Stimulated activated naive CD8-positive, alpha-beta T cell treated with anti-CD3 and anti-CD28 coated beads, Interleukin-15, Interleukin-2, amounts not matched to agents 100 ng/mL and 50 ng/mL, for 24 hours (primary cell): Measurements from ENCODE around the gene BUB1.

ENCODE experiments used
- H3K27ac Mint-ChIP-seq: one replicate; pipeline ENCODE4 v1.8.0; 2021; ENCODE audit warnings: mild to moderate bottlenecking, mixed read lengths
- H3K27me3 Mint-ChIP-seq: one replicate; pipeline ENCODE4 v1.8.0; 2021; ENCODE audit warnings: mixed read lengths
- H3K36me3 Mint-ChIP-seq: one replicate; pipeline ENCODE4 v1.8.0; 2021; ENCODE audit warnings: low read depth, mixed read lengths
- H3K4me1 Mint-ChIP-seq: one replicate; pipeline ENCODE4 v1.8.0; 2021; ENCODE audit warnings: low read depth, mixed read lengths
- H3K4me3 Mint-ChIP-seq: one replicate; pipeline ENCODE4 v1.8.0; 2021; ENCODE audit warnings: mild to moderate bottlenecking, mixed read lengths
- H3K9me3 Mint-ChIP-seq: one replicate; pipeline ENCODE4 v1.8.0; 2021; ENCODE audit warnings: mixed read lengths

BUB1 gene

DNA sequence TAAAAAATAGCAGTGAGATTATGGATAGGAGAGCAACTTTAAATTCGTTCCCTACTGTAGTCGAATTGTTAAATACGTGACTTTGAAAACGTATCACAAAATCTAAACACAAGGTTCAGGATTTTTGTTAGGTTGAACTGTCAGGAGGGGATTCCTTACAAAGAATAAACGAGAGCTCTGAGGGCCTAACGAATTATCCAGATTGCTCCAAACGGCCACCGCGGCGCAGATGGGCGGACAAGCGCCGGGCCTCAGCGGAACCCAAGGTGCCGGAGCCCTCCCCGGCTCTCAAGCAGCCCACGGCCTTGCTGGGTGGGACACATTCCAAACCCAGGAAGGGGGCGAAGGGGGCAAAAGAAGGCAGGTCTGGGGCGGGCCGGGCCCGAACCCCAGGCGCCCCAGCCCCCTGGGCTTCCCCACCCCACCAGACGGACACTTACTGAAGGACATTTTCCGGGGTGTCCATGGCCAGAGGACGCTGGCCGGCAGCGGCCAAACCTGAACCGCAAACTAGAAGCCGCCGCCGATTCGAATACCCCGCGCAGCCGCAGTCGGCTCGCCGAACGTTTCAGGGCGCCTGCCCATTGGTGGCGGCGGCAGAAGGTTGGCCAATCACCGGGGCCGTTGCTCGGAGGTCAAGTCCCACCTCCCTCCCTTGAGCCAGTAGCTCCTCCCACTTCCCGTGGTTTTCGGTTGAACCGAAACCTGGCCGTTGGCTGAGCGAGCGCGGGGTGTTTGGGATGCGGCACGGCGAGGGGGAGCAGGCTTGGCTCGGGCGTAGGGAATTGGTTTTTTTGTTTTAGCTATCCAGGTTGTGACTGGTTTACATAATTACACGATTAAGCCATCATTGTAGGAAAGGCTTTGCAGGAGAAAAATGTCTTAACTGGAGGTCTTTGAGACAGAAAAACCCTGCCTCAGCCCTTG lies at the start of gene BUB1:
TSS of gene BUB1 (minus strand) at position 534 of the 927 bp plus-strand sequence. CDS start at position 466, 68 bp downstream.
- Mint-ChIP-seq H3K27me3 (peaks cover 8% of the 10 kb centered on the region), H3K9me3 (no peaks in the 10 kb centered on the region), H3K27ac (peak within 1 kb of the TSS; percentile 97), H3K4me1 (peaks cover 39% of the 10 kb centered on the region), H3K4me3 (peak within 1 kb of the TSS; percentile 97), H3K36me3 (peaks cover 24% of the 10 kb centered on the region)

DNA sequence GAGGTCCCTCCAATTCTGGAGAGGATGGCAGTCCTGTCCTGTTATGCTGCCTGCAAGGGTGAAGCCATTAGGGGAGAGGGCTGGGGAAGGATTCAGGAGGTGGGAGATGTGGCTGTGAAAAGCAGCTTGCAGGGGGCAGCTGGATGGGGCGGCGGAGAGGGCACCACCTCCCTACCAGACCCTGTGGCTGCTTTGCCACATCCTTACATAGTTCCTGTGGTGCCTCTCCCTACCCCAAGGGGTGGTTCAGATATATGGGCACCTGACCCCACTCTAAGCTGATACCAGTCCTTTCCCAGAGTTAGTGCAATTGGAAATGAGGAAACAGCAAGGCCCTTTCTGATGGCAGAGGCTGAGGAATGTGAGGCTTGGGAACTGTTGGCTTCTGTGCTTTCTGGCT lies 48.4 kb upstream of the BUB1 start:
- Mint-ChIP-seq H3K9me3 (no peaks in the 10 kb centered on the region), H3K27me3 (peaks cover 32% of the 10 kb centered on the region), H3K4me3 (no peak overlapping the region), H3K36me3 (no peaks in the 10 kb centered on the region), H3K27ac (no peak overlapping the region), H3K4me1 (no peaks in the 10 kb centered on the region)

DNA sequence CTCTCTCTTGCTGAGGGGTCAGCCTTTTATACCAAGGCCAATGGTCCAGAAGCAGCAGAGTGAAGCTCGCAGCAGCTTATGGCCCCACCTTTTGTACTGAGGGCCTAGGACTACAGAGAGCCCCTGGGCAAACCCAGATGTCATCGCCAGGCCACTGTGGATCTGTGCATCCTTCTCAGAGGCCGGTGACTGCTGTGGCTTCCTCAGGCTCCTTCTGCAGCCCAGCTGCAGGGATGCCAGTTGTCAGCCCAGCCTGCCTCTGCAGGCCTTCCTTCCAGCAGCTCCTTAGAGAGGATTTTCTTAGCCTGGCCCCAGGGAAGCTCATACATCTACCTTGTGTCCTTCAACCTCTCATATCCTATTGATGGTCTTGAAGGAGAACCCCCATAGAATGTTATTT lies 48.0 kb upstream of the BUB1 start:
- Mint-ChIP-seq H3K27me3 (peaks cover 28% of the 10 kb centered on the region), H3K27ac (no peak overlapping the region), H3K4me1 (no peaks in the 10 kb centered on the region), H3K36me3 (no peaks in the 10 kb centered on the region), H3K9me3 (no peaks in the 10 kb centered on the region), H3K4me3 (no peak overlapping the region)

DNA sequence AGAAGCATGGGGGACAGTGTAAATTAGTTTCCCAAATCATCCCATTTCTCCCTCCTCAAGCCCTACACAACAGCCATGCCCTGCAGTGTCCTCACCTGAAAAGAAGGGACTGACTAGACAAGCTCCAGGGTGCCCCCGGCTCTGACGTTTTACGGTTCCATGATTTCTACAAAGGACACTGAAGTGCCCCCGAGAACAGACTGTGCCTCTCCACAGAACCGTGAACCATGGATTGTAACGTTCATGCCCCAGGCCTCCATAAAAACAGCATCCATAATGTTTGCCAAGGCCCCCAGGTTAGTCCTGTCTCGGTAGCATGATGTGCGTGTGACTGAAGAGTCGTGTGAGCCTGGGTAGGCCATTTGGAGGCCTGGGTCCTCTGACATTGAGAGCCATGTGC lies 47.5 kb upstream of the BUB1 start:
- Mint-ChIP-seq H3K4me3 (no peak overlapping the region), H3K36me3 (no peaks in the 10 kb centered on the region)

DNA sequence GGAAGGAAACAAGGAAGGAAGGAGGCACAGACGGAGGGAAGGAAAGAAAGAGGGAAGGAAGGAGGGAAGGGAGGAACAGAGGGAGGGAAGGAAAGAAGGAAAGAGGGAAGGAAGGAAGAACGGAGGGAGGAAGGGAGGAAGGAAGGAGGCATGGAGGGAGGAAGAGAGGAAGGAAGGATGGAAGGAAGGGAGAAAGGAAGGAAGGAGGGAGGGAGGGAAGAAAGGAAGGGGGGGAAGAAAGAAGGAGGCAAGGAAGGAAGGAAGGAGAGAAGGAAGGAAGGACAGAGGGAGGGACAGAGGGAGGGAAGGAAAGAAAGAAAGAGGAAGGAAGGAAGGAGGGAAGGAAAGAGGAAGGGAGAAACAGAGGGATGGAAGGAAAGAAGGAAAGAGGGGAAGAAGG lies 47.0 kb upstream of the BUB1 start:
- Mint-ChIP-seq H3K9me3 (no peaks in the 10 kb centered on the region), H3K27ac (no peak overlapping the region), H3K36me3 (no peaks in the 10 kb centered on the region), H3K4me3 (no peak overlapping the region), H3K27me3 (peaks cover 29% of the 10 kb centered on the region), H3K4me1 (no peaks in the 10 kb centered on the region)

More for the DNA sequence above, 47.5 kb upstream of the BUB1 start:
- Mint-ChIP-seq H3K27ac (no peak overlapping the region), H3K4me1 (no peaks in the 10 kb centered on the region), H3K27me3 (peaks cover 26% of the 10 kb centered on the region), H3K9me3 (no peaks in the 10 kb centered on the region)

DNA sequence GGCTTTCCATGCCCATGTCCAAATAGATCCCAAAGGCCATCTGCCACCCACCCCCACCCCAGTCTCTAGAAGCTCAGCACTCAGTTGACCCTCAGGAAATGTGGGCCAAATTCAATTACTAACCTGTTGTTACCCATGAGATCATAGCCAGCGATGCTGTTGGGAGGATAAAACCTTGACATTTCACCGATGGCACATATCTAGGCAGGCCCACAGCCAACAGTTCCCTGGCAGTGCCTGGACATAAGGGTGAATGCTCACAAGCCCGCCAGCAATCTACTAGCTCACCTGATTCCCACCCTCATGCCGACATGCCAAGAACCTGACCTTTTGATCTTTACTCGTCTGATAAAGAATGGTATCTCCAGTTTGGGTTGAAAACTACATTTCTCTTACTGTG lies 42.7 kb upstream of the BUB1 start:
- Mint-ChIP-seq H3K27ac (no peak overlapping the region), H3K4me3 (no peak overlapping the region), H3K36me3 (no peaks in the 10 kb centered on the region), H3K27me3 (peaks cover 46% of the 10 kb centered on the region), H3K9me3 (no peaks in the 10 kb centered on the region), H3K4me1 (no peaks in the 10 kb centered on the region)

DNA sequence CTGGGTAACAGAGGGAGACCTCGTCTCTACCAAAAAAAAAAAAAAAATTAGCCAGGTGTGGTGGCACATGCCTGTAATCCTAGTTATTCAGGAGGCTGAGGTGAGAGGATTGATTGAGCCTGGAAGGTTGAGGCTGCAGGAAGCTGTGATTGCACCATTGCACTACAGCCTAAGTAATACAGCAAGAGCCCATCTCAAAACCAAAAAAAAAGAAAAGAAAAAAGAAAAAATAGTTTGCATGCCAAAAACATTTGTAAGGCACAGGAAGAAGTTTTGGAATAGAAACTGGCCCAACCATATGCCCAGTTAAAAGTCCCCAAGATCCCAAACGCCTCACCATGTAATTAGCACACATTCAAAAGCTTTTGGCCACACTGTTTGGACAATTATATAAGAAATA lies 41.1 kb upstream of the BUB1 start:
- no peak overlapping the region for H3K4me3 Mint-ChIP-seq
- no peak overlapping the region for H3K27ac Mint-ChIP-seq
- peaks cover 52% of the 10 kb centered on the region for H3K27me3 Mint-ChIP-seq
- H3K9me3 Mint-ChIP-seq, result no peaks in the 10 kb centered on the region
- no peaks in the 10 kb centered on the region for H3K36me3 Mint-ChIP-seq
- no peaks in the 10 kb centered on the region for H3K4me1 Mint-ChIP-seq

DNA sequence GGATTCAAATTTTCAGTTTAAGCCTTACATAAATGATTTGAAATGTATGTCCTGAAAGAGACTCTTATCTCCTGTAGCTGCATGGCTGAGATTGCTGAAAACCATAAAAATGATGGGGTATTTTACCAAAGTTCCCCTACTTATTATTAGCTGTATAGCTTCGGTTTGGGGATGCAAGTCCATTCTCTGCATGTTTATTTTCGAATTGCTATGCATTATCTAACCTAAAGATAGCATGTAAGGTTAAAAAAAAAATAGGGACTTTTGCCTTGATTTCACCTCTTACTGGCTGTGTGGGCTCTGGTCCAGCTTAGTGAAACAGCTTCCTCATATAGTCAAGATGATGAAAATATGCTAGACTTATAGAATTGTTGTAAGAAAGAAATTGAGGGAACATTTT lies 40.5 kb upstream of the BUB1 start:
- Mint-ChIP-seq H3K27me3 (peaks cover 49% of the 10 kb centered on the region), H3K36me3 (no peaks in the 10 kb centered on the region), H3K4me3 (no peak overlapping the region), H3K4me1 (no peaks in the 10 kb centered on the region), H3K9me3 (no peaks in the 10 kb centered on the region), H3K27ac (no peak overlapping the region)

DNA sequence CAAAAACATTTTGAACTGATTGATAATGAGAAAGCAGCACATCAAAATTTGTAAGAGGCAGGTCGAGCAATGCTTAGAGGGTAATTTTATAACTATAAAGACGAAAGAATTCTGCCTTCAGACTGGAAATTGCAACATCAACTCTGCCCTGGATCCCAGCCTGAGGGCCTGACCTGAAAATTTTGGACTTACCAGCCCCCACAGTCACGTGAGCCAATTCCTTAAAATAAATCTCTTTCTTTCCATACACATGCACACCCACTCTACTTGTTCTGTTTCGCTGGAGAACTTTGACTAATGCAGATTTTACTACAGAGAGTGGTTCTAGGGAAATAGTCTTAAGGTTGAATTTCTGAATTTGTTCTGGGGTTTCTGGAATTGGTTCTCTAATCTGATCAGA lies 39.9 kb upstream of the BUB1 start:
- Mint-ChIP-seq H3K36me3 (no peaks in the 10 kb centered on the region), H3K4me1 (no peaks in the 10 kb centered on the region), H3K9me3 (no peaks in the 10 kb centered on the region), H3K27me3 (peaks cover 49% of the 10 kb centered on the region), H3K27ac (no peak overlapping the region), H3K4me3 (no peak overlapping the region)

DNA sequence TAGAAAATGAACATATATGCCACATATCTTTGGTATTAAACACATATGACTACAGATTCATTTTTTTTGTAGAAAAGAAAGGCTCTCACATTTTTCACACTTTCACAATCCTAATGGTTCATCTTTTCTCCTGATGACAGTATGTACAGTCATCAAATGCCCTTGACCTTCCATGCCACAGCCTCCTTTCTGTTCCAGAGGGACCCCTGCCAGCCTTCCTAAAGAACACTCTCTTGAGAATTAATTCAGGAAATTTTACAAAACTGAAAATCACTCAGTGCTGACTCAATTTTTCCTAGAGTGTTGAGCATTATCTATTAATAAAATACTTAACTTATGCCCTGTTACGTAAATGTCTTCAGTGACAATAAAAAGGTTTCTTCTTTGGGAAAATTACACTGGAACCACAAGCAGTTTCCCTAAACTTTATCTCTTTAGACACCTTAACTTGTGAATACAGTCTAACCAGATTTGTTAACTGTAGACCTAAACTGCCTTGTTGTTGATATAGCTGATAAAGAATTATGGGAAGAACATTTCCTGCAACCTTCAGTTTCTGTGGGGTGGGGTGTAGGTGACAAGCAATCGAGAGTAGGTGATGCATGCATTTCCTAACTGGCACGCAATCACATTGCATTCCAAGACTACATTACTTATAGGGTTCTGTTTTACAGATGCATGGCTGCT lies 39.2 kb upstream of the BUB1 start:
- no peaks in the 10 kb centered on the region for H3K36me3 Mint-ChIP-seq
- H3K9me3 Mint-ChIP-seq, result no peaks in the 10 kb centered on the region
- H3K27ac Mint-ChIP-seq, result no peak overlapping the region
- no peaks in the 10 kb centered on the region for H3K4me1 Mint-ChIP-seq
- H3K4me3 Mint-ChIP-seq, result no peak overlapping the region
- peaks cover 52% of the 10 kb centered on the region for H3K27me3 Mint-ChIP-seq

DNA sequence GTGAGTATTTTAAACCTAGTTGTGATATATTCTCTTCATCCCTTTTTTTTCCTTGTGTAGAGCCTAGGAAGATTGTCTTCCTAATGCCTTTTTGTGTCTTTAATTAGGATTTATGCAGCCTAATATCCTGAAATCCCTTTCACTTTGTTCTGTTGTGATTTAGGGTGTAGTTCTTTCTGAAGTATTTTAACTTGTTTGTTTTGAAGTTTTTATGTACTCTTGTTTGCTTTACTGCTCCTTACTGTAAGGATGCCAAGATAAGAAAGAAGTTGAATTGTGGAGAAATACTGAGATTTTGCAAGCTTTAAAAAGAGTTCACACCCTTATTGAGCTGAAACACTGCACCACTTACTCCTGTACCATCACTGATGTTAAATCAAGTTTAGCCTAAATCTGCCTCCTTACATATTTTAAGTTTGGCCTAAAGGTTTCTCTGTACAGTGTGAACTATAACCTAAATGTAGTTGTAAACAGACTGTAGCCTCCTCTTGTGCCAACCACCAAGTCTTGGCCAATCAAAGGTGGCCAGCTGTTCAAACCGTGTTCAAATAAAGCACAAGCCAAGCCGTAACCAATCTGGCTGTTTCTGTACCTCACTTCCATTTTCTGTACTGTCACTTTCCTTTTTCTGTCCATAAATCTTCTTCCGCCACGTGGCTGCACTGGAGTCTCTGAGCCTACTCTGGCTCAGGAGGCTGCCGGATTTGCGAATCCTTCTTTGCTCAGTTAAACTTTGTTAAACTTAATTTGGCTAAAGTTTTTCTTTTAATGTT lies 36.8 kb upstream of the BUB1 start:
- Mint-ChIP-seq H3K4me1 (no peaks in the 10 kb centered on the region), H3K4me3 (no peak overlapping the region), H3K27me3 (peaks cover 59% of the 10 kb centered on the region), H3K27ac (no peak overlapping the region), H3K9me3 (no peaks in the 10 kb centered on the region), H3K36me3 (no peaks in the 10 kb centered on the region)

DNA sequence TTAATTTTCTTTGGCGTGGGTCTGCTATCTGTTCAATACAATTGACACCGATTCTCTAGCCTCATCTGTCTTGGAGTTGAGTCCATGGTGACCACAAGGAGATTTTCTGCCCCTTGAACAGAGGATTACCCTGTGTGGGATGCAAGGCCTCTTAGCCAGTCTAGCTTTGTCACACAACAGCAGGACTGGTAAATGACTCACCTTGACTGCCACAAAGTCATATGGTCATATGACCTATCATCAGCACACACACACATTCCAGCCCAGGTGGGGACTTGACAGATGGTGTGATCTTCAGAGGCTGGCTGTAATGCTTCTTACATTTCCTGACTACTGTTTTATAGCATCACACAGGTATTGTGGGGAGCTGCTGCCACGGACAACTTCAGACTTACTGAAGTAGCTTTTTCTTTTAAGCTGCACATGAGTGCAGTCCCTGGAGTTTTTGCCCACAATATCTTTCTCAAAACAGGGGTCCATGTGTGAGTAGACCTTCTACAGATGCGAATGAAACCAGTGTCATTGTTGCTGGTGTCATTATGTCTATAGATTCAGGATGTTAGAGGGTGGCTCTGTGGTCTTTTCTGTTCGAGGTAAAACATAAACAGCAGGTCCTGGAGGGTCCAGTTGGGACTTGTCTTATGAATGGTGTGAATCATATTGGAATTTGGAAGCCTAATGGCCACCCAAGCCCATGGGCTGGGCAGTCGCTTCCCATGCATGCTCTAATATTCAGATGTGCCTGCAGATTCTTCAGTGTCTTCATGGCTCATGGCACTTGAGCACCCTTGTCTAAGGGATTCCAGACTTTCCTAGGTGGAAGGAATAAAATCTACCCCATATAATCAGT lies 35.9 kb upstream of the BUB1 start:
- Mint-ChIP-seq H3K27ac (no peak overlapping the region), H3K36me3 (no peaks in the 10 kb centered on the region), H3K4me1 (no peaks in the 10 kb centered on the region), H3K9me3 (no peaks in the 10 kb centered on the region), H3K4me3 (no peak overlapping the region), H3K27me3 (peaks cover 64% of the 10 kb centered on the region)

DNA sequence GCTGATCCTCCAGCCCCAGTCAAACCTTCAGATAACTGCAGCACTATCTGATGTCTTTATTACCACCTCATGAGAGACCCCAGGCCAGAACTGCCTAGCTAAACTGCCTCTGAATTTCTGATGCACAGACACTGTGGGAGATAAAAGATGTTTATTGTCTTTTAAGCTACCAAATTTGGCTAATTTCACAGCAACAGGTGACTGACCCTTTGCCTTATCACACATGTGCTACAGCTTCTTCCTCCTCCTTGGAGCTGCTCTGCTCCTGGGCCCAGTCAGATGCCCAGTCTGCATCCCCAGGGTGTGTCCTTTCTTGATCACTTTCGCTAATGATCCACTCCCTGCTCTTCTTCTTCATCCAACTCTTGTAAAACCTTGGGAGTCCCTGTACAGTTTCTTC lies 34.9 kb upstream of the BUB1 start:
- peaks cover 67% of the 10 kb centered on the region for H3K27me3 Mint-ChIP-seq
- H3K27ac Mint-ChIP-seq, result no peak overlapping the region
- H3K4me3 Mint-ChIP-seq, result no peak overlapping the region
- no peaks in the 10 kb centered on the region for H3K4me1 Mint-ChIP-seq
- H3K9me3 Mint-ChIP-seq, result no peaks in the 10 kb centered on the region
- no peaks in the 10 kb centered on the region for H3K36me3 Mint-ChIP-seq

DNA sequence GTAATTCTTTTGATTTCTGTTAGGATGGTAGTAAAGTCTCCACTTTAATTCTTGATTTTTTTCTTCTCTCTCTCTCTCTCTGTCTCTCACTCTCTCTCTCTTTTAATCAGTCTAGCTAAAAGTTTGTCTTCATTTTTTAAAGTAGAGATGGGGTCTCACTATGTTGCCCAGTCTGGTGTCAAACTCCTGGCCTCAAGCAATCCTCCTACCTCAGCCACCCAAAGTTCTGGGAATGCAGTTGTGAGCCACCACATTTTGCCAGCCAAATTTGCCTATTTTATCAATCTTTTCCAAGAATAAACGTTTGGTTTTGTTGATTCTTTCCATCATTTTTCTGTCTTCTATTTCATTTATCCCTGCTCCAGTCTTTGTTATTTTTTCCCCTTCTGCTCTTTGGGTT lies 30.6 kb upstream of the BUB1 start:
- Mint-ChIP-seq H3K36me3 (no peaks in the 10 kb centered on the region), H3K27ac (no peak overlapping the region), H3K9me3 (no peaks in the 10 kb centered on the region), H3K4me1 (no peaks in the 10 kb centered on the region), H3K27me3 (peaks cover 58% of the 10 kb centered on the region), H3K4me3 (no peak overlapping the region)
